Cerebellar cortex (tissue), 1 donor: ENCODE data around the gene DUSP11.
"Not testable (repeated sequence)": the region's sequence is repeated elsewhere in the genome, so short reads cannot be mapped to it uniquely, and the experiment has no call there.

Experiments used
- DNase-seq: peaks from one replicate; pipeline ENCODE4 v3.0.0-alpha.2; 2015; ENCODE audit warnings: low spot score

DUSP11 gene

DNA sequence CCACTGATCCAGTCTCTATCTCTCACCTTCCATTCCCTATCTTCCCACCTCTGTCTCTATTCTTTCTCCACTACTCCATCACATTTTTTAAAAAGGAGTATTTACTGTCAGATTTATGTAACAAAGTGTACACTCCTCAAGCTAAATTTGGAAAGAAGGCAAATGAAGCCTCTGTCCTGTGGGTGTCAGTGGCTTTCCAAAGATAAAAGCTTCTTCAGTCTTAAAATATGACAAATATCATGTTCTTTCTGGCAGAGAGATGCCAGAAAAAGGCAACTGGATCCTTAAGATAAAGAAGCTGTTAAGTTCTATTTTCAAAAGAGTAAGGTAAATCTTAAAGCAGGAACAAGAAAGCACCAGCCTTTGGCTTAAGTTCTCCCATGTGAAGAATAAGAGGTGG is 7.1 kb downstream of the DUSP11 start:
- DNase-seq, result no peak

DNA sequence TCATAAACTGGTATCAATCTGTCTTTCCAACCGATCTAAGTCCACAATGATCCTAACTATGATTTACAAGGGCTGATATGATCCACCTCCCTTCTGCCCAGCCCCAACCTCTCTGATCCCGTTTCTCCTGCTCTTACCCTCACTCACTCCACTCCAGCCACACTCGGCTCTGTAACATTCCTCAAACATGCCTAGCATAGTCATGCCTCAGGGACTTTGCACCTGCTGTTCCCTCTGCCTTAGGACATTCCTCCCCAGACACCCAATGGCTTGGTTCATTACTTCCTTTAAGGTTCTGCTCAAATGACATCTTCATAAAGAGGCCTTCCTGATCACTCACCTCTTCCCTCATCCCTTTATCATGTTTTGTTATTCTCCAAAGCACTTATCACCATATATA is 9.2 kb downstream of the DUSP11 start:
- DNase-seq, result no peak

- DNase-seq, result no peak
These were observed 12.9 kb downstream of the DUSP11 start for GRCh38 chr2:73766994-73767393.

DNA sequence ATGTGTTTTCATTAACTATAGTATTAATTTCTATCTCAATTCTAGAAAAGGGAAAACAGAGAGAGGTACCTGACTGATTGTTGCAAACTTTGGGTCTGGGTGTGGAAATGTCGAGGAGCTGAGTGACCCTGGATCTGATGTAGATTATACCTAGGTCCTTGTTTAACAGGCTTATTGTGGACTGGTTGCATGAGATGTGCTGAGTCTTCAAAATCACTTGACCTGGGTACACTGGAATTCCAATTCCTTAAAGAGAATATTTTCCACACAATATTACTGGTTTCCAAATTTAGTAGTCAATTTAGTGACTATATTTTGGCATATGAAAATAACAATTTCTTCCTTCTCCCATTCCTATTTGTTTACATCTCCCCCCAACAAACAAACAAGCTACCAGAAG is 13.6 kb downstream of the DUSP11 start:
- DNase-seq, result no peak

DNA sequence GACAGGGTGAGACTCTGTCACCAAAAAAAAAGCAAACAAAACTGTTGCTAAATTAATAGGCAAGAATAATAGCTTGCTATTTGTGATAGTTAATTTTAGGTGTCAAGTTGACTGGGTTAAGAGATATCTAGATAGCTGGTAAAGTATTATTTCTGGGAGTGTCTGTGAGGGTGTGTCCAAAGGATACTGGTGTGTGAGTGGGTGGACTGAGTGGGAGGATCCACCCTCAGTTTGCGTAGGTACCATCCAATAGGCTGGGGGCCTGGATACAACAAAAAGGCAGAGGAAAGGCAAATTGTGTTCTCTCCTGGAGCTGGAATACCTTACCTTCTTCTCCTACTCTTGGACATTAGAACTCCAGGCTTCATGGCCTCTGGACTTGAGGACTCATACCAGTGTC is 15.0 kb downstream of the DUSP11 start:
- no peak for DNase-seq

DNA sequence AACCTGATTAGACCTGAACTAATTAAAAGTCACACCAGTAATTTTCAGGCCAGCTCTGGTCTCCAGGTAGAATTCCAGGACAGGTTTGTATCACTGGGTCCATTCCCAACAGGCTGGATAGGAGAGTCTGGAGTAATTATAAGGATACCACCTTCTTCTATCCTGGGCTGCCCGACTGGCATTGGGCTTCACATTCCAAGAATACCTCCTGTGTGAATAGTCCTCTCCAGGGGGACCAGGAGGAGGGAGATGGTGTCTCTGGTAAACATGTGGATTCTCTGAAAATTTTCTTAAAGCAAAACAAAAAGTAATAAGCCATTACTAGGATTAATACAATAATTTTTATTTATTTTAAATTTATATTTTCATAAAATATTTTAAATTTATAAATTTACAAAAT is 17.3 kb downstream of the DUSP11 start:
- no peak for DNase-seq

DNA sequence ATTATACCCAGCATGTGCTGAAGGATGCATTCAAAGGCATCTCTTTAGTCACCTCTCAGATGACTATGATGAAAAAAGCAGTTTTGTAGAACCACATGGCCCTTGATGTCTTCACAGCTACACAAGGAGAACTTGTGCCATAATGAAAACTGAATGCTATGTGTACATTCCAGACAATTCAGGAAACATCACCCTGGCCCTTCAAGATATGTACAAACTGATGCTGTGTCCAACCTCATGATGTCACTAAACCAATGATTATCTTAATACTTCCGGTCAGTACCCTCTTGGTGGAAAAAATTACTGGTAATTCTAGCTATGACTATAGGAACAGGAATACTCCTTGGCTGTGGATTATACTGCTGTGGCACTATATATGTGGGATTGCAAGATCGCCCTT is 20.0 kb downstream of the DUSP11 start:
- DNase-seq, result no peak

GRCh38 chr2:73759285-73759764 is 20.6 kb downstream of the DUSP11 start:
- peak; percentile 96 for DNase-seq

DNA sequence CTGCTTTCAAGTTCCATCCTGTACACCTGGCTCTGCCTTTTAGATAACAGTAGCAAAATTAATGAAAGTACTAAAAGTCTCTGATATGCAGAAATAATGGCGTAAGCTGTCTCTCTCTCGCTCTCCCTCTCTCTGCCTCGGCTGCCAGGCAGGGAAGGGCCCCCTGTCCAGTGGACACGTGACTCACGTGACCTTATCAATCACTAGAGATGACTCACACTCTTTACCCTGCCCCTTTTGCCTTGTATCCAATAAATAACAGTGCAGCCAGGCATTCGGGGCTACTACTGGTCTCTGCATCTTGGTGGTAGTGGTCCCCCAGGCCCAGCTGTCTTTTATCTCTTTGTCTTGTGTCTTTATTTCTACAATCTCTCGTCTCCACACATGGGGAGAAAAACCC is 25.6 kb downstream of the DUSP11 start:
- DNase-seq, result not testable (repeated sequence)

DNA sequence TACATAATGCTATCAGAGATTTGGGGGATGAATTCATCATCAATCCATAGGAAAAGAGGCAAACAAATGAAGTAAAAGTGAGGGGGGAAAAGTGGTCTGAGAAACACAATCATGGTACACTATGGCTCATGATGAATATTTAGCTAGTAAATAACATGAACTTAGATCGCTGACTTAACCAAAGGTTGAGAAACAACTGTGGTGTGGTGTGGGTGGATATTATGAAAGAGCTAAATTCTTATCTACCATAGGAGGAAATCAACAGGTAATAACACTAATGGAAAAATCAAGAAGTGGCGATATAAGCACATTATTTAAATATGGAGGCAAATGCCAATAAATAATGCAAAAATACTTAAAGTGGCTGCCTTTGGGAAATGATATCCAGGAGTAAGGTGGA is 30.6 kb downstream of the DUSP11 start:
- DNase-seq, result no peak

- no peak for DNase-seq
These were observed 33.1 kb downstream of the DUSP11 start for GRCh38 chr2:73746877-73747208.

DNA sequence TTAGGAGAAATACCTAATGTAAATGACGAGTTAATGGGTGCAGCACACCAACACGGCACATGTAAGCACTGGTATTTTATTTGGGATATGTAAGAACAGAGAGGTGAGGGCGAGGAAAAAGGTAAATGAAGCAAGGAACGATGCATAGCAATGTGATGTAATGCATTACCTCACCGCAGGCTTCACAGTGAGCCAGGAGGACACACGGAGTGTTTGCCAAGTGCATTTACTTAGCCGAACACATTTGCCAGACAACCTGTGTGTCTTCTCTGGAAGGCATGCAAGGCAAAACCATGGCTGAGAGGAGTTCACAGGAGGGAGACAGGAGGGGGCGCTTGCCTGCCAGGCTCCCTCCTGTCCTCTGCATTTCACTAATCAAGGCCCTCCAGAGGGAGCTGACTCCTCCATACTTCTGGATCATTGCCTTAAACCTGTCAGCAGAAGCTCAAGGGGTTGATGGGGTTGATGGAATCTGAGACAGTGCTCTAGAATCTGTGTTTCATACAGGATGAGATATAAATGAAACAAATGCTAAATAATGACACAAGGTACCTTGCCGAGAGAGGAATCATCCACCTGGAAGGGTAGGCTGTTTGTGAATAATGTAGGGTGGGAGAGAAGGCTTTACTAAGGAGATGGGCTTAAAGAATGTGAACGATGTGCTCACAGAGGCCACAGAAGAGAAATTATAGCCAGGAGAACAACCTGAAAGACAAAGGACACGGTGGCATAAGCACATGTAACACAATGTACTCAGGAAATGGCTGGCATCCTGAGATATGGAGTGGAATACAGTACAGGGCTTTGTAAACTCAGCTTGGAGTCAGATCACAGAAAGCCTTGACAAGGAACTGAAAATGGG is 33.7 kb downstream of the DUSP11 start:
- DNase-seq, result peak; percentile 95

DNA sequence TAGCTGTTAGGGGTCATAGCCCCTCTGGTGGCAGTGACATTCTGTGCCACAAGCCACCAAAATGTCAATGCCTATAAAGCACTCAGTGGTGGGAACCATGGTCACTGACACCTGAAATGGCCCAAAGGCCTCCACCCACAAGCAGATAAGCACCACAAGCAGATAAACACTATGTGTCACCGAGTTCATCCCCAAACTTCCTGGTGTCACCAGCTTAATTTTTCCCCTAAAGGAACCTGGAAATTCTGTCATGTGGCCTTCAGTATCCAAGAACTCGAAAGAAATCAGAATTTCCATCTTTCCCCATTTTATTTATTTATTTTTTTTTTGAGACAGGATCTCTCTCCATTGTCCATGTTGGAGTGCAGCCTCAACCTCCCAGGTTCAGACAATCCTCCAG is 39.1 kb downstream of the DUSP11 start:
- no peak for DNase-seq

DNA sequence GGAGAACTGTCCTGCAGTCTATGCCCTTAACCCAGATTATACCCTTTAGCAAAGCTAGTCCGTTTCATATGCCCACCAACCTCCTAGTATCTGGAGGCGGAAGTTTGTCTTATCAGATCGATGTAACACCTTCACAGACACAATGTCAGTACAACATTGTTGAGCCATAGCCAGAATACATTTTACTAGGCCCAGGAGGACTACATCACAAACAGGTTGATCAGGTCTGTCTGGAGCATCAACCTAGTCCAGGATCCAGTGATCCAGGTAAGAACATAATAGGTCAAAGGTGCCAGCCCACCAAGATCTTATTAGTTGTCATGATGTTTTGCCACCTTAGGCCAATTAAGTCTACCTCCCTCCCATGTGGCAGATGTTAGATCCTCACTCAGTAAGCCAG is 40.8 kb downstream of the DUSP11 start:
- DNase-seq, result no peak

DNA sequence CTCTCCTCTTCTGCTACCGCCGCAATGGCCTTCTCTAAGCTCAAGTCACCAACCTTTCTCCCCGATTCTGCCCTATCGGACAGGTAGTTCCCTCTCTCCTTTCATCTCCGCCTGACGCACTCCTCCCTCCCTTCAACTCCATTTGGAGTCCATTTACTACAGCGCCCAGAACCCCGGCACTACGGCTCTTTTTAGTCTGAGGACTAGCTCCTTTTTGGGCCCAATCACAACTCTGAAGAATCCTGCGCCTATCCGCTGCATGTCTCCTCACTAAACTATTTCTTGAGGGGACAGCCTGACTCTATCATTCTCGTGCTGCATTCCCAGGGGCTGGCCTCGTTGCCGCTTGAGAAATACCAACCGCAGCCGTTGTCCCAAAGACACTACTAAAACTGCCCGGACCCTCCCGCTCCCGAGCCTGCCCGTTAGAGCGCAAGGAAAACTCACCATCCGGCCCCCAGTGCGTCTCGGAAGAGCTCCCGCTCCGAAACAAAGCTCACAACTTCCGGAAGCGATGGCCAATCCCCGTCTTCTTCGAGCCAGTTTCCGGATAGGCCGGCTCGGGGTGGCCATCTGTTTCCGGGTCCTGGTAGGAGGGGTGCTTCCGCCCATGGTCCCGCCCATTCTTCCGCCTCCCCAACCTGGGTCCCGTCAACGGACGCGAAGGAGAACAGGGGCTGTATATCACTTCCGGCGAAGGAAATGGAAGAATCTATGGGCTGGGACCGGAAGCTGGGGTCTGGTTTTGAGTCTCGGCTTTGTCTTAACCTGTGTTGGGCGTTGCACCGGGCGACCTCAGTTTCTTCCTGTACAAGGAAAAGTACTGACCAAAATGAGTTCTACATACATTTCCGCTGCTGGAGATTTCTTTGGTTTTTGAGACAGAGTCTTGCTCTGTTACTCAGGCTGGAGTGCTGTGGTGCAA is 42.8 kb downstream of the DUSP11 start, which contains the start of gene TPRKB:
Gene TPRKB, minus strand, starts transcription at position 491 of the 925 bp plus-strand sequence. CDS start 2,776 bp downstream, outside the sequence.
- DNase-seq, result peak; percentile 97

DNA sequence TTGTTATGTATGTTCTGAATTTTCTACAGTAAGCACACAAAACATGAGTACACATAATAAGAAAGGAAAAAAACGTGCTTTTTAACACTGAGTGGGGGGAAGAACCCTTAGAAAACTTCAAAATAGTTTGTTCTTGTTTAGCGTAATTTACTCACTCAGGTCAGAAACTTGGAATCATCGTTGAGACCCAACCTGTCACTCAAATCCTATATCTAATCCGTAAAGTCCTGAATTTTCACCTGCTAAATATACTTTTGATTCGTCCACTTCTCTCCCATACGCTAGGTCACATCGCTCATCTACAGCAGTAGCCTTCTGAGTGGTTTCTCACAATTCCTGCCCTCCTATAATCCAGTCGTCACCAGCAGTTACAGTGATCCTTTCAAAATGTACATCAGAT is 43.5 kb downstream of the DUSP11 start:
- DNase-seq, result no peak

- peak; percentile 98 for DNase-seq
These were observed 49.1 kb downstream of the DUSP11 start for GRCh38 chr2:73730810-73731209.

DNA sequence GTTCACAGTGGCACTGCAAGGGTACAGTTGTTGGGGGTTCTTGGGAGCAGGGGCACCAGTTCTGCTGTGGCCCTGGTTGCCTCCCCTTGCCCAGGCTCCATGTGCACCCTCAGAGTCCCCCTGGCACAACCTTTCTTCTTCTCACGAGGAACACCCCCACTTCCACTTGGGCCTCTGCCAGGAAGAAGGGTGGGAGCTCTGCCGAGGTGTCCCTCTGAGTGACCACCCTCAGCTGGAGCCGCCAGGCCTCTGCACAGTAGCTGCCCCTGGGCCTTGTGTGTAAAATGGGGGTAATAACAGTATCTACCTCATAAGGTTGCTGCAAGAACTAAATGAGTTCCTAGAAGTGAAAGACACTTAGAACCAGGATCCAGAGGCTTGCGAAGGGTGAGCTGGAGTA is 51.2 kb downstream of the DUSP11 start:
- DNase-seq, result no peak

- DNase-seq, result no peak
These were observed 51.9 kb downstream of the DUSP11 start for GRCh38 chr2:73728043-73728442.

- DNase-seq, result not testable (repeated sequence)
These were observed 53.2 kb downstream of the DUSP11 start for GRCh38 chr2:73726657-73727056.

GRCh38 chr2:73718851-73719621 is 60.9 kb downstream of the DUSP11 start:
- no peak for DNase-seq

DNA sequence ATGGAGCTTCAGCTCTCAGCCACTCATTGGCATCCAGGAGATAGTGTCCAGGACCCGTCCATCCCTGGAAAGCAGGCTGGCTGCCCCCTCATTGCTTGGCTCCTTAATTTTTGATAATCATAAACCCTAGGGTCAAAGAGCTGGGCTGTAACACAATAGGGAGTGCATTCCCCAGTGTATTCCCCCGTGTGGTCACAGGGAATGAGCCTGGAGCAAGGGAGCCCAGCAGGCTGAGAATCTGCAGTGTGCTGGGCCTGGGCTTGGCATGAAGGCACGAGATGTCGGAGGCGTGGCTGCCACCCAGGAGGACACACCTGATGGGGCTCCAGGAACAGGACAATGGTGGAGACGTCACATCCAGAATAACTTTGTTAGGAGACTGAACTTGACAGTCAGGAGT is 61.5 kb downstream of the DUSP11 start:
- DNase-seq, result no peak
